GM12878 (cell line): ENCODE data around the gene CIAO1. TPM values are rescaled to one million over a fixed set of nuclear protein-coding genes. Genes with fewer than 3 reads are reported as not detected.
"Not testable (repeated sequence)": the region's sequence is repeated elsewhere in the genome, so short reads cannot be mapped to it uniquely, and the experiment has no call there.

Source experiments
- ATAC-seq: fragments of 200-7000 bp; cut with Tn5 transposase; 3 replicates; pipeline ENCODE4 v1.9.1; 2020; ENCODE audit warnings: mild to moderate bottlenecking, moderate library complexity
- BruUV-seq: library from RNA; stranded (reverse); fragments of 400-500 nt; replicated peaks from 2 replicates; lab custom pipeline; 2021; lab: Mats Ljungman, UMichigan
- CTCF ChIA-PET: fragments of 300-600 bp; sonication (Branson Sonifier 250); formaldehyde crosslinking; extraction: SDS; loops from one replicate; lab custom pipeline; 2021; ENCODE audit warnings: inconsistent platforms; lab: Yijun Ruan, JAX
- POLR2A ChIA-PET: fragments of 350-600 bp; formaldehyde crosslinking; extraction: SDS; loops from one replicate; lab custom pipeline; 2021; ENCODE audit warnings: inconsistent platforms; lab: Charles Lee
- RAD21 ChIA-PET: fragments of 300-600 bp; sonication (Branson Sonifier 250); formaldehyde crosslinking; loops from one replicate; lab custom pipeline; 2023; ENCODE audit warnings: antibody characterized with exemption; ENCODE audit not compliant: unreplicated experiment; lab: Charles Lee
- SMC1A ChIA-PET: fragments of 300-600 bp; sonication (Branson Sonifier 250); formaldehyde crosslinking; loops from one replicate; lab custom pipeline; 2023; ENCODE audit not compliant: unreplicated experiment, uncharacterized antibody; lab: Charles Lee
- DNase-seq: peaks from one replicate; pipeline ENCODE4 v3.0.0-alpha.2; 2011; ENCODE audit warnings: low read depth, low spot score
- FAIRE-seq: peaks from 3 replicates; lab custom pipeline; 2011; peaks lifted over from hg19 to GRCh38; lab: Jason Lieb, UNC
- H2AFZ ChIP-seq: 2 replicates; pipeline ENCODE4 v1.6.0; 2011; ENCODE audit warnings: low read depth, low read length, control low read depth; ENCODE audit not compliant: control insufficient read depth
- H3K27ac ChIP-seq: 2 replicates; pipeline ENCODE4 v1.5.1; 2011; ENCODE audit warnings: control low read depth; ENCODE audit not compliant: control insufficient read depth, insufficient read depth
- H3K27me3 ChIP-seq, 2 experiments: replicated peaks in 1 of 2; 2 replicates each; pipeline versions ENCODE4 v1.6.0 to v1.6.1; 2011; ENCODE audit warnings: low read length in 1 of 2; ENCODE audit not compliant: control insufficient read depth in 2 of 2, insufficient read depth in 2 of 2
- H3K36me3 ChIP-seq, 2 experiments: 2 replicates each; pipeline ENCODE4 v1.5.1; 2011; ENCODE audit warnings: low read length in 1 of 2; ENCODE audit not compliant: control insufficient read depth in 2 of 2, insufficient read depth in 2 of 2
- H3K4me1 ChIP-seq: 2 replicates; pipeline ENCODE4 v1.6.1; 2011; ENCODE audit warnings: mild to moderate bottlenecking, low read length, moderate library complexity, mixed read lengths; ENCODE audit not compliant: control insufficient read depth, insufficient read depth
- H3K4me2 ChIP-seq: 2 replicates; pipeline ENCODE4 v1.6.0; 2011; ENCODE audit warnings: control low read depth; ENCODE audit not compliant: control insufficient read depth, insufficient read depth
- H3K4me3 ChIP-seq: fragments of 200-600 bp; sonication (generic); 2 replicates; pipeline ENCODE4 v1.5.1; 2016
- H3K79me2 ChIP-seq: 2 replicates; pipeline ENCODE4 v1.6.0; 2011; ENCODE audit warnings: low read length; ENCODE audit not compliant: control insufficient read depth, insufficient read depth
- H3K9ac ChIP-seq: 2 replicates; pipeline ENCODE4 v1.8.0; 2011; ENCODE audit warnings: low read length, control low read depth, mixed read lengths; ENCODE audit not compliant: control insufficient read depth, insufficient read depth
- H3K9me3 ChIP-seq: replicated peaks from 3 replicates; pipeline ENCODE4 v1.5.1; 2011; ENCODE audit warnings: mild to moderate bottlenecking, low read length; ENCODE audit not compliant: control insufficient read depth, insufficient read depth
- H4K20me1 ChIP-seq: 2 replicates; pipeline ENCODE4 v1.6.0; 2011; ENCODE audit not compliant: control insufficient read depth, insufficient read depth
- BCLAF1 ChIP-seq: fragments of 450-650 bp; IDR thresholded peaks from 2 replicates; pipeline ENCODE4 v1.6.1; 2017; ENCODE audit warnings: antibody characterized with exemption, mild to moderate bottlenecking, moderate library complexity
- SIX5 ChIP-seq: IDR thresholded peaks from 2 replicates; pipeline ENCODE4 v1.6.1; 2011; ENCODE audit warnings: mild to moderate bottlenecking, low read depth, low read length, moderate library complexity; ENCODE audit not compliant: severe bottlenecking
- SREBF1 ChIP-seq: IDR thresholded peaks from 2 replicates; pipeline ENCODE4 v1.6.1; 2012; ENCODE audit warnings: mild to moderate bottlenecking, low read length
- WGBS: methylation state at CpG from one replicate; pipeline ENCODE4 v1.1.6; 2016; ENCODE audit warnings: low lambda C conversion rate; ENCODE audit not compliant: insufficient replicate concordance, insufficient coverage; ENCODE audit errors: missing lambda C conversion rate; 5-methylcytosine and 5-hydroxymethylcytosine counted together
- in situ Hi-C: fragments of 300-500 bp; cut with MboI; formaldehyde crosslinking; loops from 9 replicates; pipeline ENCODE4 v1.14.3; 2018; ENCODE audit warnings: mixed read lengths
- intact Hi-C: fragments of 100-400 bp; cut with micrococcal nuclease; formaldehyde crosslinking; loops from one replicate; pipeline ENCODE4 v1.14.2; 2022; ENCODE audit not compliant: unreplicated experiment
- polyA plus RNA-seq, 11 experiments: library from polyadenylated mRNA; depleted of rRNA in 4 of 11; unstranded in 6 of 11; stranded (reverse) in 5 of 11; fragments of >200 nt; fragmentation: Nextera tagmentation in 4 of 11; fragmentation: Illumina TruSeq in 1 of 11; extraction: Ambion mirVana in 4 of 11; extraction: Trizol in 1 of 11; gene quantifications; 1 replicate in 1 of 11; 2 replicates in 10 of 11; pipeline versions ENCODE4 v1.2.1 to v1.2.3, GENCODE V29; 2011 to 2016; ENCODE audit warnings: inconsistent platforms in 2 of 11, missing spikeins in 2 of 11, low read depth in 1 of 11
- total RNA-seq, 4 experiments: library from RNA; depleted of rRNA in 3 of 4; stranded (reverse); fragments of >200 nt in 3 of 4; fragmentation: Illumina TruSeq in 1 of 4; extraction: Trizol in 1 of 4; gene quantifications; 2 replicates each; pipeline versions ENCODE4 v1.2.1 to v1.2.3, GENCODE V29; 2013 to 2021

CIAO1 gene
- total and polyA plus RNA-seq, 10 of the 15 experiments (the other 5 are each of a cell fraction or from before 2014, with no cell fraction given), result 8.3 to 89.4 (median 63.4) TPM

GRCh38 chr2:96256611-96257113, 9.4 kb upstream of the CIAO1 start:
- TF ChIP-seq SIX5 (no peak), SREBF1 (no peak), BCLAF1 (no peak)
- ATAC-seq, result no peak
- no peaks in the 10 kb centered on the region for H3K27me3 ChIP-seq
- H3K9me3 ChIP-seq, result no peaks in the 10 kb centered on the region
- POLR2A ChIA-PET, result interaction anchor here (0.6 to 1.5 kb wide), 10 partner anchors 9 to 78 kb away, joined by 3 to 8 read pairs (median 3); partner anchors contain the start of gene STARD7
- CTCF ChIA-PET, result interaction anchor here (0.7 to 1.4 kb wide), 7 partner anchors 8 to 376 kb away, joined by 3 to 7 read pairs (median 4); partner anchors contain the start of gene ASTL
- H3K36me3 ChIP-seq, result peaks cover 29 to 39% of the 10 kb centered on the region in 2 experiments
- peaks cover 23% of the 10 kb centered on the region for H3K79me2 ChIP-seq
- H3K4me1 ChIP-seq, result peaks cover 25% of the 10 kb centered on the region
- peak overlapping the region; percentile 35; the same call in 1 of the 2 replicates for H3K4me3 ChIP-seq
- H3K4me2 ChIP-seq, result peak overlapping the region; percentile 30; the same call in 1 of the 2 replicates
- H4K20me1 ChIP-seq, result no peaks in the 10 kb centered on the region
- H3K9ac ChIP-seq, result peak overlapping the region; percentile 29; the same call in 1 of the 2 replicates
- SMC1A ChIA-PET, result interaction anchor here (1.0 to 2.0 kb wide), 7 partner anchors 8 to 150 kb away, joined by 3 to 18 read pairs (median 4); no protein-coding TSS in a partner anchor
- DNase-seq, result no peak
- H2AFZ ChIP-seq, result no peak overlapping the region; the same call in 1 of the 2 replicates
- 68% methylated on average over 6 of the region's 6 CpGs for WGBS
- RAD21 ChIA-PET, result interaction anchor here (1.0 to 1.1 kb wide), 3 partner anchors 15 to 22 kb away, joined by 3 read pairs; no protein-coding TSS in a partner anchor
- peak overlapping the region; percentile 71 for H3K27ac ChIP-seq
- no TSS peak for BruUV-seq
- intact Hi-C loops, result no loop called here
- in situ Hi-C loops, result loop anchor here (25.0 kb wide), 1 partner anchor 244 kb away; no protein-coding TSS in a partner anchor
- FAIRE-seq, result peak; percentile 44

GRCh38 chr2:96257744-96258143, 8.3 kb upstream of the CIAO1 start:
- H3K9me3 ChIP-seq, H2AFZ ChIP-seq, H3K27ac ChIP-seq, ATAC-seq, H3K4me2 ChIP-seq, DNase-seq, FAIRE-seq, BruUV-seq, intact Hi-C loops, RAD21 ChIA-PET, H3K4me3 ChIP-seq, H3K9ac ChIP-seq, H3K27me3 ChIP-seq, H4K20me1 ChIP-seq: not testable (repeated sequence)
- in situ Hi-C loops, result loop anchor here (25.0 kb wide), 1 partner anchor 245 kb away; no protein-coding TSS in a partner anchor
- peaks cover 26% of the 10 kb centered on the region for H3K4me1 ChIP-seq
- 100% methylated on average over 3 of the region's 3 CpGs for WGBS
- H3K36me3 ChIP-seq, result peaks cover 21 to 32% of the 10 kb centered on the region in 2 experiments
- ChIA-PET CTCF (interaction anchor here (3.8 kb wide), 1 partner anchor 16 kb away, joined by 18 read pairs; no protein-coding TSS in a partner anchor), POLR2A (interaction anchor here (1.1 kb wide), 2 partner anchors 9 to 11 kb away, joined by 3 to 8 read pairs; no protein-coding TSS in a partner anchor), SMC1A (interaction anchor here (2.0 kb wide), 1 partner anchor 24 kb away, joined by 18 read pairs; no protein-coding TSS in a partner anchor)
- peaks cover 27% of the 10 kb centered on the region for H3K79me2 ChIP-seq
